Measurements from ENCODE around the gene IFNLR1. TPM values are rescaled to one million over a fixed set of nuclear protein-coding genes. Genes with fewer than 3 reads are reported as not detected.

Gene IFNLR1
- total and polyA plus RNA-seq, 9 of the 15 experiments (the other 6 are each of a cell fraction or from before 2014, with no cell fraction given): not detected

- TF ChIP-seq CHD7 (IDR thresholded peaks at IDR 0.05; ENCODE audit: low read depth, low read length) (no peak), MLX (CRISPR knock-in tag; conservative IDR thresholded peaks at IDR 0.05) (no peak), TAF7 (tag; IDR thresholded peaks at IDR 0.05) (no peak), HNRNPH1 (optimal IDR thresholded peaks at IDR 0.05; ENCODE audit: low read depth, low read length) (no peak), SMARCE1 (IDR thresholded peaks at IDR 0.05) (peak; percentile 78; the same call in 1 of the 2 replicates), SLC30A9 (CRISPR knock-in tag; IDR thresholded peaks at IDR 0.05) (no peak), ZBTB33 (CRISPR knock-in tag; IDR thresholded peaks at IDR 0.05) (no peak), TBP (optimal IDR thresholded peaks at IDR 0.05; ENCODE audit: low read depth, low read length) (no peak), SMARCC2 (IDR thresholded peaks at IDR 0.05; ENCODE audit: low read depth) (0 out of 2 replicates have a peak, but pooled peaks have one; percentile 46), GTF2B (IDR thresholded peaks at IDR 0.05; ENCODE audit: extremely low read depth, insufficient read length) (no peak), KAT7 (CRISPR knock-in tag; IDR thresholded peaks at IDR 0.05; ENCODE audit: borderline replicate concordance) (no peak), GATA2 (CRISPR knock-in tag; IDR thresholded peaks at IDR 0.05) (peak; percentile 22; the same call in 1 of the 2 replicates), SRSF9 (IDR thresholded peaks at IDR 0.05; ENCODE audit: borderline replicate concordance, low read depth, low read length) (no peak), HSF4 (CRISPR knock-in tag; IDR thresholded peaks at IDR 0.05; ENCODE audit: borderline replicate concordance) (no peak)
Observed at GRCh38 chr1:24149866-24150233, 37.2 kb downstream of the IFNLR1 start (continued).

Data from K562 (cell line).